ENCODE measurements around the gene PTP4A2.

PTP4A2 gene

DNA sequence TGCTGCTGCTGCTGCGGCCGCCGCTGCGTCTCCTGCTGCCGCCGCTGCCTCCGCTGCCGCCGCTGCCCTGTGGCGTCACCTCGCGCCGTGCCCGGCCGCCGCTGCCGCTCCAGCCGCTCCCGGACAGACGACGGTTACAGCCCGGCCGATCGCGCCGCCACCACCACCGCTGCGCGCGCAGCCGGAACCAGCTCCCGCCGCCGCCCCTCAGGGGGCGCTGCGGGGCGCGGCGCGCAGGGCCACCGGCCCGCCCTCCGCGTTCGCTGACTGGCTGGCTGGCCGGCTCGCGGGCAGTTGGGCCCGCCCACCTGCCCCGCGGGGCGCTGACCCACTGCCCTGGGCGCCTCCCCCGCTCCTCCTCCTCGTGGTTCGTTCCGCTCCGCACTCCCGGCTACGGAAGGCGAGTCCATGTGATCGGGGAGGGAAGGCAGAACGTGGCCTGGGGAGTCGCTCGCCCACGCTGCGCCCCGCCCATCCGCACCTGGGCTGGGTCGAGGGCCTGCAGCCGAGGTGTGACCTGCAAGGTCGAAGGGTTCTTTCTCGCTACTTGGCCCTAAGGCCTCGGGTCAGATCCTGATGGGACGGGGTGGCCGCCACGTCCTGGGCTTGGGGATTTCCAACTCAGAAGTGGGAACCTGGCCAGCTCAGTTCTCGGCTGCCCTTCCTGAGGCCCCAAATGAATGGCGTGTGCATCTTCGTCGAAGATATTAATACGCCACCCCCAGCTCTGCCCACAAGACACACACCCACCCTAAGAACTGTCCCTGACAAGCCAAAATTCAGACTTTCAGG is at the start of gene PTP4A2:
Gene PTP4A2 (minus strand): TSS at position 185 of the 792 bp plus-strand sequence. CDS start 19,303 bp downstream, outside the sequence.
- DNase-seq = peak; percentile 40 to 95 (median 87)

DNA sequence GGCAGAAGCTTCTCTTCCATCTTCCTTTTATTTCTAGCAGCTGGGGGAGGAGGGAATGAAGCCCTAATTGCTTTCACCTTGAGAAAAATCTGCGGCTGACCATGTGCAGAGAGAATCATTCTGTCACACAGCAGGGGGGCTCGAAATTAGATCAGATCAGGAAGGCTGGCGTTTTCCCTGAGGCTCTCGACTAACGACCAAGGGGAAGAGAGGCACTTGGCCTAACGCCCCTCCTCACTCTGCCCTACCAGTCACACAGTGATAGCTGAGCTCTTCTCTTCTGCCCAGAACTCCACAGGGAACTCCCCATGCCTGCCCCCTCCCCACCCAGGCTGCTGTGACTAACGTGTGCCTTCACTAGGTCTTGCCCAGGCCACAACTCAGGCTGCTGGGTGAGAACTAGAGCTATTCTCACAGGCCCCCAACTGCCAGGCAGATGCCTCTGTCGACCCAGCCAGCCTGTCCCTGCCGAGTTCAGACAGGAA is 49.0 kb upstream of the PTP4A2 start:
- no peak for DNase-seq

DNA sequence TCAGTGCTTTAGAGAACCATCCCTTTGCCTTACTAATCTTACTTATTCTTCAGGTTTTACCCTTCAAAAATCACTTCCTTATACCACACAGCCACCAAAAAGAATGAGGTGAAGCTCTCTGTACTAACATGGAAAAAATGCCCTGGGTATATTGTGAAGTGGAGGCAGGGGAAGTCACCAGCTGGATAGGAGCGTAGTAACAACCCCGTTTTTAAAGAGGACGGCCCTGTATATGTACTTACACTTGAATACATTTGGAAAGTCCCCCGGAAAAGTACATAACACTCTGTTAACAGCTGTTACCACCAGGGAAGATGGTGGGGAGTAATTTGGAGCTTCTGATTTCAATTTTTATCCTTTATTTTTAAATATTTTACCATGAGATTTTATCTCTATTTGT is 47.3 kb upstream of the PTP4A2 start:
- DNase-seq = no peak

DNA sequence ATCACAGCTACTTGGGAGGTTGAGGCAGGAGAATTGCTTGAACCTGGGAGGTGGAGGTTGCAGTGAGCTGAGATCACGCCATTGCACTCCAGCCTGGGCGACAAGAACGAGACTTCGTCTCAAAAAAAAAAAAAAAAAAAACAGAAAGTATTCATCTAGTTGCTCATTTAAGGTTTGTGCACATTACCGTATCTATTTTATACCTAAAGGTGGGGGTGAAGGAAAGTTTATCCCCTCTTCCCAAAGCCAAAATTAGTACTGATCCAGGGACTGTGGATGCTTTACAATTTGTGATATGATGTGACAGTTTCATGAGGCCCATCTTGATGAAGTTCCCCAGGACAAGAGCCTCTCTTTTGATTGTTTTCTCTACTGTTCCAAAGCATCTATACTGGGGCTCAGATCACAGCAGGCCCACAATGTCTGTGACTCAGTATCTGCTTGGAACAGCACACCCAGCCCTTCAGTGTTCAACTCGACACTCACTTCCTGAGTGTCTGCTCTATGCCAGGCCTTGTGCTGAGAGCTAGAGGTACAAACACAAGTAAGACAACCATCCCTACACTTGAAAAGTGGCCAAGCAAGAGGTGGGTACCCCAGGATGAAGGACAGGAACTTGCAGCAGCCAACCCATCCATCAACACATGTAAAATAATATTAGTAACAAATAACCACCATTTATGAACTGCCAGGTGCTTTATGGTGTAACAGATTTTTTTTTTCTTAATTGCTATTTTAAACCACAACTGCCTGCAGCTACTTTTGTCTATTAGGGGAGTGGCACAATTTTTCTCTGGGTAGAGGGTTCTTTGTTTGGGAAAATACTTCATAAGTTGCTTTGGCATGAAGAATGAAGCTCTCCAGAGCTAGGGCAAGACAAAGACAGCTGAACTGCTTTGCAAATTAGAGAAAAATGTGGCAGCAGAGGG is 46.5 kb upstream of the PTP4A2 start:
- DNase-seq = no peak

DNA sequence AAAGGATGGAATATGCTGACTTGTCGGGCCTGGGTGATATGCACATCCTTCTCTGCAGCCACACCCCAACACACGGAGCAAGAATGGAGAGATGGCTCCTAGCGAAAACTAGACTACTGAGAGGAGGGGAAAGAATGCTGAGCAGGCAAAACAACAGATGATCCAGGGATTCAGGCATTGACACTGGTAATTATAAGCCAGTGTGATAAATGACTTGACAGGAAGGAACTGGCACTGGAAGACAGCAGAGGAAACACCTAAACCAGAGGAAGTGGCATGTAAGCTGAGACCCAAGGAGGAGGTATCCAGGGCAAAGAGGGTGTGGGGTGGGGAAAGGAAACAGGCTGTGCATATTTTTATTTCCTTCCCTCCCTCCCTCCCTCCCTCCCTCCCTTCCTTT is 43.8 kb upstream of the PTP4A2 start:
- no peak for DNase-seq

- no peak for DNase-seq
Measured at GRCh38 chr1:31981456-31981839, 43.3 kb upstream of the PTP4A2 start.

- DNase-seq = no peak
Measured at GRCh38 chr1:31980835-31981455, 42.8 kb upstream of the PTP4A2 start.

GRCh38 chr1:31978843-31979400 is 40.8 kb upstream of the PTP4A2 start:
- no peak for DNase-seq

- DNase-seq = no peak
Measured at GRCh38 chr1:31977385-31978131, 39.4 kb upstream of the PTP4A2 start.

- DNase-seq = no peak
Measured at GRCh38 chr1:31976401-31976800, 38.2 kb upstream of the PTP4A2 start.

- no peak for DNase-seq
Measured at GRCh38 chr1:31970873-31971272, 32.7 kb upstream of the PTP4A2 start.

GRCh38 chr1:31961536-31961935 is 23.4 kb upstream of the PTP4A2 start:
- DNase-seq = no peak

DNA sequence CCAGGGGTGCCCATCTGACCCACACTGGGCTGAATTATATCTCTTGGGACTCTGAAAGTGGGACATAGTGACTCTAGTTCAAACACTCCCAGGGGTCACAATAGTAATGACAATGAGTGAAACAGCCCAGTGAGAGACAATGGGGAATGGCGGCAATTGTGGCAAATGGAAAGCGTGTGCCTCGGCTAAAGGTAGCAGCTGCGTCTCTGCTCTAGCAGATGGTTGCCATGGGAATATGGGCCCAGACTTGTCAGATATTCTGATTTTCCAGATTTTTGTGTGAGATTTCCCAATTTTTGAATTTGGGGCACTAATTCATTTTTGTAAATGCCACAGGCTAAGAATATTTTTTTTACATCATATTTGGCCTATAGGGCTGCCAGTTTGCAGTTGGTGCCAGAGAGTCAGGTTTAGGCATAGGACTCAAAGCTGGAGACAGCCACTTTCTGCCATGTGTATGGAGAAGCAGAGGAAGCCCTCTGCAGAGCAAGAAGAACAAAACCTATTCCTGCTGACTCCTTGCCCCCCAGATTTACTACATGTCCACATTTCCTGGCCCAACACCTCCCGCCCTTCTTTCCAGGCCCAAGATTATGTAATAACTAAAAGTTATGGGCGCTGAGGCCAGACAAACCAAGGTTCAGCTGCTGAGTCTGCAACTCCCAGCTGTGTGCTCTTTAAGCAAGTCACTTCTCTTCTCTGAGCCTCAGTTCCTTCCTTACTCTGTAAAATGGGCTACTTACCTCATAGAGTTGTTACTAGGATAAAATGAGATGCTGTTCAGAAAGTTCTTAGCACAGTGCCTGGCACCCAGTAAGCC is 21.6 kb upstream of the PTP4A2 start:
- DNase-seq = no peak

DNA sequence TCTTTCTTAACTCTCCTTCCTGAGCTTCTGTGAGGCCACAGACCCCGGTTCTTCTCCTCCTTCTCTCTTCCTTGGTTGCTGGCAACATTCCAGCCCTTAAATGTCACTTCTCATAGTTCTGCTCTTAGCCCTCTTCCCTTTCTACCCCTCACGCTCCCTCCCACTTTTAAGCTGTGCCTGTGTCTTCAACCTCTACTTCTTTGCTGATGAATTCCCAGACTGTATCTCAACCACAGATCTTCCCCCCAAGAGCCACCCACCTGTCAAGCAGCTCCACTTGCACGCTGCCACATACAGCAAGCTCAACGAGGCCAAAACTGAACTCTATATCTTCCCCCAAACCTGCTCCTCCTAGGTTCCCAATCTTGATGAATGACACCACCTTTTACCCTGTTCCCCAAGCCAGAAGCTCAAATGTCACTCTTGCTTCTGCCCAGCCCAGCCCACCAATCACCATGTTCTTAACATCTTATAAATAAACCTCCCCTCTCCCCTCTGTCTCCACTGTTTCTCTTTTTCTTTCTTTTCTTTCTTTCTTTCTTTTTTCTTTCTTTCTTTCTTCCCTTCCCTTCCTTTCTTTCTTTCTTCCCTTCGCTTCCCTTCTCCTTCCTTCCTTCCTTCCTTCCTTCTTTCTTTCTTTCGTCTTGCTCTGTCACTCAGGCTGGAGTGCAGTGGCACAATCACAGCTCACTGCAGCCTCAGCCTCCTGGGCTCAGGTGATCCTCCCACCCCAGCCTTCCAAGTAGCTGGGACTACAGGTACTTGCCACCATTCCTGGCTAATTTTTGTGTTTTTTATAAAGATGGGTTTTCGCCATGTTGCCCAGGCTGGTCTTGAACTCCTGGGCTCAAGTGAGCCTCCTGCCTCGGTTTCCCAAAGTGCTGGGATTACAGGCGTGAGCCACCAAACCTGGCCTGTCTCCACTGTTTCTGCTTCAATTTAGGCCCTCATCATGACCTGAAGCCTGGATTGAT is 19.8 kb upstream of the PTP4A2 start:
- peak in 2 of 51 donors; percentile 7 for DNase-seq

DNA sequence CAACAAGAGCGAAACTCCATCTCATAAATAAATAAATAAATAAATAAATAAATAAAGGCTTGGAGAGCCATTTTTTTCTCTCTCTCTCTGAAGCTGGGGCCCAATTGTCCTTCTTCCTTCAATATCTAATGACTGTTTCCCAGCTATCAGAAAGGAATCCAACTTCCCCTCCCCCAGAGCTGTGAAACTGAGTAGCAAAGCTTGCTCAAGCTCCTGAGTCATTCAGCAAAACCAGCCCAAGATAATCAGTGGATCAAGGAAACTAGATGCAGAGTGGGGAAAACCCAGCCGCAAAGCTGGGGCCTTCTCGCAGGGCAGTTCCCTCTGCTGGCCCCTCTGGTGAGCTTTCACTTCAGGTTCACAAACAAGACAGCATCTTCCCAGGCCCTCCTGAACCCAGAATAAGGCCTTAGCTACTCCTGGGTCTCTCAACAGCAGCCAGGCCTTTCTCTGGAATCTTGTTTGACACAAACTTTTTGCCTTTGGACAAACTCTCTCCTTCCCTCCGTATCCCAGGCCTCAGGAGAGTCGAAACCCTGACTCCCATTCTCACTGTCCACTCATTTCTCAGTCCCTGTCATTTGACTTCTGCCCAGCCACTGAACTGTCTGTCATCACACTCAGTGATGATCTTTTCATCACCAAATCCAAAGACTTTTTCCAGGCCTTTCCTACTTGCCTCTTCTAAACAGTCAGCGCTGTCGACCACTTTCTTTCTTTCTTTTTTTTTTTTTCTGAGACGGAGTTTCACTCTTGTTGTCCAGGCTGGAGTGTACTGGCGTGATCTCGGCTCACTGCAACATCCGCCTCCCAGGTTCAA is 18.0 kb upstream of the PTP4A2 start:
- DNase-seq = peak in 22 of 51 donors; percentile 4 to 69 (median 30)

DNA sequence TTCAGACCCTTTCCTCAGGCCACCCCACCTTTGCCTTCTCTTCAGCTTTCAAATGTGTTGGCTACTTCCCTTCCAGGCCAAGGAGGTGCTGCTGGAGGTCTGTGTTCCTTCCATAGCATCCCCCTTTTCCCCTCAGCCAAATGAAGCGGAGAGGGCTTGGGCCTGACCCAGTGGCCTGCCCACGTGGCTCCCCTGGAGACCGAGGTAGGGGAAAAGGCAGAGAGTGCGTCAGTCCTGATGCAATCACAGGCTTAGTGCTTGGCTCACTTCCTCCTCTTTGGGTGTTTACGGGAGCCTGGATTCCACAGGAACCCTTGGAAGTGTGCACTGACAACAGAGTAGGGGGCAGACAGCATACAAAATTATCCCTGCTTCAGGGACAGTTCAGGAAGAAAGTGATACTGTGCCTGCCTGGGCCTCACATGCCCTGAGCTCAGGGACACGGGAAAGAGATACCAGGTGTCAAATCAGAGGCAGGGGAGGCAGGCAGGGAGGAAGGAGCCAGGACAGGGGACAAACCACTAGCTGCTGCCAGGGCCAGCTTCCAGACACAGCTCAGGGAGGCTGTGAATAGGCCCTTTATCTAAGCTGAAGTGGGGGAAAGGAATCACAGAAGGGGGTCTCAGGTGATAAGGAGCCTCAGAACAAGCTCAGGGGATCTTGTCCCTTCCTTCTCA is 16.6 kb upstream of the PTP4A2 start:
- DNase-seq = peak in 35 of 51 donors; percentile 10 to 79 (median 35)

DNA sequence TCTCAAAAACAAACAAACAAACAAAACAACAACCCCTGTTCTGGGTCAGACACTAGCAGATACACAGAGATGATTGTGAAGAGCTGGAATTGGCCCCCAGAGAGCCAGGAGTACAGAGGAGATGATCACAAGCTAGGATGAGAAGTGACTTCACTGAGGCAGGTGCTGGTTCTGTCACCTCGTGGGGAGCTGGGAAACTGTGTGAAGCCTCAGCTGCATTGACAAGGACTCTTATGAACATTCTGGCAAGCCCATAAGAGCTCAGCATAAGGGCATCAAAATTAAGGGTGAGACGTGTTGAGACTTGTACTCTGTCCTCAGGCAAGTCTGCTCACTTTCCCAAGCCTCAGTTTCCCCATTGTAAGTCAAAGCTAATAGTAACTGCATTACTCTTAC is 14.7 kb upstream of the PTP4A2 start:
- DNase-seq = no peak
